ENCODE data around the gene TIMP1. TPM values are rescaled to one million over a fixed set of nuclear protein-coding genes. Genes with fewer than 3 reads are reported as not detected.

Gene TIMP1
- total and polyA plus RNA-seq, 8 donors: 11.5 to 292 (median 105) TPM

DNA sequence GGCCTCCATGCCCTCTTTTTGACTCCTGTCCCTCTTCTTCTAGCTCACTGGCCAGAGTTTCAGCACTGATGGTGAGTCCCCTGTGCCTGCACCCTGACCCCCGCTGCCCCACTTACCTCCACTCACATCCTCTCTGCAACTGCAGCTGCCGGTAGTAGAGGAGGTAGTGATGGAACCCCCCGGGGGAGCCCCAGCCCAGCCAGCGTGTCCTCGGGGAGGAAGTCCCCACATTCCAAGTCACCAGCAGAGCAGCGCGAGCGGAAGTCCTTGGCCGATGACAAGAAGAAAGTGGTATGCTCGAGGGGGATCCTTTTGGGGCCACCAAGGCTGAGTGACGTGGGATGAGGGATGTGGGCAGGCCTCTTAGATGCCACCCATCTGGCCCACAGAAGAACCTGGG is 15.4 kb upstream of the TIMP1 start:
- intact Hi-C loops (cut with DNase I): no loop called here
- no peak for FAIRE-seq
- H3K4me3 ChIP-seq: no peak overlapping the region
- DNase-seq: no peak
- H3K4me1 ChIP-seq: peaks cover 0 to 3% (median 0%) of the 10 kb centered on the region in 3 donors
- H3K9me3 ChIP-seq: no peaks in the 10 kb centered on the region
- ATAC-seq: no peak
- no peak overlapping the region for H3K27ac ChIP-seq
- peaks cover 0 to 16% (median 0%) of the 10 kb centered on the region in 3 donors for H3K36me3 ChIP-seq
- H3K27me3 ChIP-seq: no peaks in the 10 kb centered on the region
- 81 to 87% methylated on average over 11 of the region's 11 CpGs for WGBS, 2 donors
- TF ChIP-seq CTCF (IDR thresholded peaks at IDR 0.05): no peak

DNA sequence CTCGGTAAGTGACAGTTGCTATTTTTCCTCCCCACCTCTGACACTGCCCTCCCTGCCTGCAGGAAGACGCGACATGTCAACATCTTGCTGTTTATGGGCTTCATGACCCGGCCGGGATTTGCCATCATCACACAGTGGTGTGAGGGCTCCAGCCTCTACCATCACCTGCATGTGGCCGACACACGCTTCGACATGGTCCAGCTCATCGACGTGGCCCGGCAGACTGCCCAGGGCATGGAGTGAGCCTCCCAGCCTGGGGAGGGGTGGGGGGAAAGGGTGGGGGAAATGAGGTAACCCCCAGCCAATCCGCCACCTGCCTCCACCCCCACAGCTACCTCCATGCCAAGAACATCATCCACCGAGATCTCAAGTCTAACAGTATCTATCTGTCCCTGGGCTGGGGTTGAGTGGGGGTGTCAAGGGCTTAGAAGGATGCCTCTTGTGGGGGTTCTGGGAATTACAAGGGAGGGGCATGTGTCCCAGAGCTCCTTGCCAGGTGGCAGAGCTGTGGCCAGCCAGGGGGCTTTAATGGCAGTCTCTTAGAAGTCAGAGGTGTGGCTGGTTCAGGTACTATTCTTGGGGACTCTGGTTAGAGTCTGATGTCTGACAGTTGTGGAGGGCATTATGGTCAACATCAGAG is 13.5 kb upstream of the TIMP1 start:
- no peaks in the 10 kb centered on the region for H3K27me3 ChIP-seq
- H3K27ac ChIP-seq: no peak overlapping the region
- peaks cover 0 to 16% (median 0%) of the 10 kb centered on the region in 3 donors for H3K36me3 ChIP-seq
- no peaks in the 10 kb centered on the region for H3K4me1 ChIP-seq
- intact Hi-C loops (cut with DNase I): no loop called here
- 93 to 94% methylated on average over 13 of the region's 13 CpGs for WGBS, 2 donors
- no peak overlapping the region for H3K4me3 ChIP-seq
- ATAC-seq: peak in 2 of 4 donors; percentile 21 to 42
- no peak for DNase-seq
- no peak for FAIRE-seq
- H3K9me3 ChIP-seq: no peaks in the 10 kb centered on the region
- peak in 1 of 4 donors; percentile 21 for TF ChIP-seq CTCF (IDR thresholded peaks at IDR 0.05)

- intact Hi-C loops (cut with DNase I): no loop called here
- WGBS, 2 donors: 80 to 87% methylated on average over 7 to 8 of the region's 8 CpGs
- DNase-seq: no peak
Observed at GRCh38 chrX:47570794-47571193, 11.4 kb upstream of the TIMP1 start.

DNA sequence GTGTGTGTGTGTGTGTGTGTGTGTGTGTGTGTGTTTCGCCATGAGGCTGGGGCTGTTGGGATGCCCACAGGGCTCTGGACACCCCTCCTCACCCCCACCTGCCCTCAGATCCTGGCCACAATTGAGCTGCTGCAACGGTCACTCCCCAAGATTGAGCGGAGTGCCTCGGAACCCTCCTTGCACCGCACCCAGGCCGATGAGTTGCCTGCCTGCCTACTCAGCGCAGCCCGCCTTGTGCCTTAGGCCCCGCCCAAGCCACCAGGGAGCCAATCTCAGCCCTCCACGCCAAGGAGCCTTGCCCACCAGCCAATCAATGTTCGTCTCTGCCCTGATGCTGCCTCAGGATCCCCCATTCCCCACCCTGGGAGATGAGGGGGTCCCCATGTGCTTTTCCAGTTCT is 11.0 kb upstream of the TIMP1 start:
- 83 to 94% methylated on average over 11 of the region's 11 CpGs for WGBS, 2 donors
- no peaks in the 10 kb centered on the region for H3K9me3 ChIP-seq
- no peaks in the 10 kb centered on the region for H3K27me3 ChIP-seq
- ATAC-seq: no peak
- DNase-seq: no peak
- no peak overlapping the region for H3K27ac ChIP-seq
- intact Hi-C loops (cut with DNase I): no loop called here
- no peak for FAIRE-seq
- peaks cover 0 to 13% (median 0%) of the 10 kb centered on the region in 3 donors for H3K36me3 ChIP-seq
- TF ChIP-seq CTCF (IDR thresholded peaks at IDR 0.05): no peak
- H3K4me3 ChIP-seq: no peak overlapping the region
- no peaks in the 10 kb centered on the region for H3K4me1 ChIP-seq

More at GRCh38 chrX:47570794-47571193, 11.4 kb upstream of the TIMP1 start:
- Histone ChIP-seq H3K4me1 (no peaks in the 10 kb centered on the region), H3K9me3 (no peaks in the 10 kb centered on the region), H3K36me3 (peaks cover 0 to 16% (median 0%) of the 10 kb centered on the region in 3 donors), H3K27ac (no peak overlapping the region), H3K4me3 (no peak overlapping the region), H3K27me3 (no peaks in the 10 kb centered on the region)
- no peak for TF ChIP-seq CTCF (IDR thresholded peaks at IDR 0.05)
- FAIRE-seq (no peak), ATAC-seq (no peak)

GRCh38 chrX:47571896-47572295 is 10.3 kb upstream of the TIMP1 start:
- no peak for DNase-seq
- no peaks in the 10 kb centered on the region for H3K4me1 ChIP-seq
- no peak overlapping the region for H3K4me3 ChIP-seq
- H3K27ac ChIP-seq: no peak overlapping the region
- no peak for TF ChIP-seq CTCF (IDR thresholded peaks at IDR 0.05)
- peaks cover 0 to 7% (median 0%) of the 10 kb centered on the region in 3 donors for H3K36me3 ChIP-seq
- FAIRE-seq: no peak
- WGBS, 2 donors: 83 to 92% methylated on average over 13 of the region's 13 CpGs
- H3K9me3 ChIP-seq: no peaks in the 10 kb centered on the region
- no peaks in the 10 kb centered on the region for H3K27me3 ChIP-seq
- ATAC-seq: no peak
- intact Hi-C loops (cut with DNase I): no loop called here

All from pancreas (tissue), 10 donors.